Measurements from ENCODE around the gene COLGALT1.
A peak's percentile ranks its signal among the peaks of the same experiment; 100 is the strongest.
"Not testable (repeated sequence)": the region's sequence is repeated elsewhere in the genome, so short reads cannot be mapped to it uniquely, and the experiment has no call there.

Gene COLGALT1

DNA sequence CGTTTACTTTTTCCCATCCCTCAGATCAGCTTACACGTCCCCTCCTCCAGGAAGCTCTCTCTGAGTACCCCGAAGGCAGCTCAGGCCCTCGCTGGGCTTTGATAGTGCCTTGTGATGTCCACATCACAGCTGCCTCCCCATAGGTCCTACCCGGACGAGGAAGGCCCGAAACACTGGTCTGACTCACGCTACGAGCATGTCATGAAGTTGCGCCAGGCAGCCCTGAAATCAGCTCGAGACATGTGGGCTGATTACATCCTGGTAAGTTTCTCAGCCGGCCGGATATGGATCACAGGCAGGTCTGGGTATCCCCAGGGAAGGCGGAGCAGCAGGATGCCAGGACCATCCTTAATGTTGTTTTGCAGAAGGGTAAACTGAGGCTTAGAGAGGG lies 4.8 kb downstream of the COLGALT1 start:
- no peak for DNase-seq (ENCODE audit: low spot score)

DNA sequence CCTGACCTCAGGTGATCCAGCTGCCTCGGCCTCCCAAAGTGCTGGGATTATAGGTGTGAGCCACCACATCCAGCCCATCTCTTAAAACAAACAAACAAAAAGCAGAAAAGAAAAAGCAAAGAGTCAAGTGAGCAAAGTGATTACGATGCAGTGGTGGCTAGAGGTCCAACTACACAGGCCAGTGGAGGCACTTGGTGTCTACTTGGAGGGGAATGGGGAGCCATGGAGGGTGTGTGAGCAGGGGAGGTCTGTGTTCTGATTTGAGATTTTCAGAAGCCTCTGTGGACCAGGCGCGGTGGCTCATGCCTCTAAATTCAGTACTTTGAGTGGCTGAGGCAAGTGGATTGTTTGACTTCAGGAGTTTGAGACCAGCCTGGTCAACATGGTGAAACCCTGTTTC lies 6.6 kb downstream of the COLGALT1 start:
- no peak for DNase-seq (ENCODE audit: low spot score)

DNA sequence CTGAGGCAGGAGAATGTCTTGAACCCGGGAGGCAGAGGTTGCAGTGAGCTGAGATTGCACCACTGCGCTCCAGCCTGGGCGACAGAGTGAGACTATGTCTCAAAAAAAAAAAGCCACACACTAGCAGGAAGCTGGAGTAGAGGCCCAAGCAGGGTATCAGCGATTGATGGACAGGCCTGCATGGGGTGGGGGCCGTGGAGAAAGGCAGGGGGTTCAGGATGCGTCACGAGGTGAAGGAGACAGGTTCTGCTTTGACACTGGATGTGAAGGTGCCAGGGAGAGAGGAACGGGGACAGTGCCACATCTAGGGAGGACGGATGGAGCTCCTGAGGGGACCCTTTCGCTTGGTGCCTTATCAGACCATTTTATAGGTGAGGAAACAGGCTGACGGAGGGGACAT lies 7.1 kb downstream of the COLGALT1 start:
- DNase-seq (ENCODE audit: low spot score) = no peak

GRCh38 chr19:17564781-17565180 lies 9.3 kb downstream of the COLGALT1 start:
- no peak for DNase-seq (ENCODE audit: low spot score)

DNA sequence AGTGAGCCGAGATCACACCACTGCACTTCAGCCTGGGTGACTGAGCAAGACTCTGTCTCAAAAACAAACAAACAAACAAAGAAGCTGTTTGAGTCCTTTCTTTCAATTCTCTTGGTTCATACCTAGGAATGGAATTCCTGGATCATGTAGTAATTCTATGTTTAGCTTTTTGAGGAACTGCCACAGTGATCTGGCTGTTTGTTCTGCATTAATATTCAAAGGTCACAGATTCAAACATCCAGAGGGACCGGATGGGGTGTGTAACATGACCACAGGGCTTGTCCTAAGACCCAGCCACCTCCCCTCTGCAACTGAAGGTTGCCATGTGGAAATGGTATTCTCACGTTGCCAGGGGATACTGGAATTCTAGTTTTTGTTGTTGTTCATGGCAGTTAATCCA lies 10.2 kb downstream of the COLGALT1 start:
- no peak for DNase-seq (ENCODE audit: low spot score)

DNA sequence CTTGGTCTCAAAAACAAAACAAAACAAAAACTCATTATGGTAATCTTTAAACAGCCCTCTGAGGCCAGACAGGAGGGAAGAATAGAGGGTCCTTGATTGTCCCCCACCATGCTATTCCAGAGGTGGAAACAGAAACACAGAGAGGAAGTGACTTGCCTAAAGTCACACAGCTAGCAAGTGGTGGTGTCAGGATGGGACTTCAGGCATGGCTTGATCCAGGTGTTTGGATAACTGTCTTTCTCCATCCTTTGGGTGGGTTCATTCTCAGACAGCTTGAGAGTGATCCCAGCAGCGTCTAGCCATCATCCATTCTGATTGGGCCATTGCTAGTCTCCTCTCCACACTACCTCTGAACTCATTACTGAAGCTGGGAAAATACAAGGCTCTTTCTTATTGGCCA lies 12.5 kb downstream of the COLGALT1 start:
- no peak for DNase-seq (ENCODE audit: low spot score)

GRCh38 chr19:17570291-17570690 lies 14.8 kb downstream of the COLGALT1 start:
- not testable (repeated sequence) for DNase-seq (ENCODE audit: low spot score)

- no peak for DNase-seq (ENCODE audit: low spot score)
Measured at GRCh38 chr19:17570791-17571190, 15.3 kb downstream of the COLGALT1 start.

- DNase-seq (ENCODE audit: low spot score) = no peak
Measured at GRCh38 chr19:17572638-17573037, 17.2 kb downstream of the COLGALT1 start.

- no peak for DNase-seq (ENCODE audit: low spot score)
Measured at GRCh38 chr19:17575871-17576757, 20.7 kb downstream of the COLGALT1 start.

DNA sequence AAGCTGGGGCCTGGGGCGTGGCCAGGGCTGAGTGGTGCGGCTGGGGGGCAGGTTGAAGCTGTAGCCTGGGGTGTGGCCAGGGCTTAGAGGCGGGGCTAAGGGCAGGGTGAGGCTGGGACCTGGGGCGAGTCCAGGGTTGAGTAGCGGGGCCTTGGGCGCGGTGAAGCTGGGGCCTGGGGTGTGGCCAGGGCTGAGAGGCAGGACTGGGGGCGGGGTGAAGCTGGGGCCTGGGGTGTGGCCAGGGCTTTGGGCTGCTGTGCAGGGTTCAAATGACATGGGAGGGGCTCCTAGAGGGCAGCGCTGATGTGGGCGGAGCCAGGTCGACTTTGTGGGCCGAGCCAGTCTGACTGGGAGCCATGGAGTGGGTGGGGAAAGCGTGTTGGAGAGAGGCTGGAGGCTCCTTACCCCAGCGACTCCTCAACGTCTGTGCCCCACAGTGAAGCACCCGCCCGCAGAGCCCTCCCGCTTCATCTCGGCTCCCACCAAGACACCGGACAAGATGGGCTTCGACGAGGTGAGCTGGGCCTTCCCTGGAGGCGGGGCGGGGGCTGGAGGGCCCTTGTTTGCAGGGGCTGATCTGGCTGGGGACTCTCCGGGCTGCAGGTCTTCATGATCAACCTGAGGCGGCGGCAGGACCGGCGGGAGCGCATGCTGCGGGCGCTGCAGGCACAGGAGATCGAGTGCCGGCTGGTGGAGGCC lies 21.5 kb downstream of the COLGALT1 start:
- DNase-seq (ENCODE audit: low spot score) = peak; percentile 18

GRCh38 chr19:17577457-17578097 lies 22.1 kb downstream of the COLGALT1 start:
- DNase-seq (ENCODE audit: low spot score) = no peak

- DNase-seq (ENCODE audit: low spot score) = peak; percentile 12
Measured at GRCh38 chr19:17579661-17580244, 24.3 kb downstream of the COLGALT1 start.

GRCh38 chr19:17580470-17581144 lies 25.2 kb downstream of the COLGALT1 start:
- DNase-seq (ENCODE audit: low spot score) = no peak

DNA sequence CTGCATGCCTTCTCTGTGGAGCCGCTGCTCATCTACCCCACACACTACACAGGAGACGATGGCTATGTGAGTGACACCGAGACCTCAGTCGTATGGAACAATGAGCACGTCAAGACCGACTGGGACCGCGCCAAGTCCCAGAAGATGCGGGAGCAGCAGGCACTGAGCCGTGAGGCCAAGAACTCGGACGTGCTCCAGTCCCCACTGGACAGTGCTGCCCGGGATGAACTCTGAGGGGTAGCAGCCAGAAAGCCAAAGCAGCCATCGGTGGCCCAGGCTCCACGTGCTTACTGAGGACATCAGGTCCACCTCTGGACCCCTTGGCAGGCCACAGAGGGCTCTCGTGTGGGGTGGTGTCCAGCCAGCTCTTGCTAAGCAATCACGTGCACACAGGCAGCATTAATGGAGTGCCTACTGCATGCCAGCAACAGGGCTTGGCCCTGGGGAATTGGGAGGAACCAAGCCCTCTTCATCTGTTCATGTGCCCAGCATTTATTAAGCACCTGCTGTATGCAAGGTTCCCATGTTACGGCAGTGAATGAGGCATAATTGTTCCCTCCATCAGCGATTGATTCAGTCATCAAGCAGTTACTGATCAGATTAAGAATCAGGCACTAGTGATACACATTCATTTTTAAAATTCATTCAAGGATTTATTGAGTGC lies 25.9 kb downstream of the COLGALT1 start:
- no peak for DNase-seq (ENCODE audit: low spot score)

- no peak for DNase-seq (ENCODE audit: low spot score)
Measured at GRCh38 chr19:17582613-17583012, 27.2 kb downstream of the COLGALT1 start.

DNA sequence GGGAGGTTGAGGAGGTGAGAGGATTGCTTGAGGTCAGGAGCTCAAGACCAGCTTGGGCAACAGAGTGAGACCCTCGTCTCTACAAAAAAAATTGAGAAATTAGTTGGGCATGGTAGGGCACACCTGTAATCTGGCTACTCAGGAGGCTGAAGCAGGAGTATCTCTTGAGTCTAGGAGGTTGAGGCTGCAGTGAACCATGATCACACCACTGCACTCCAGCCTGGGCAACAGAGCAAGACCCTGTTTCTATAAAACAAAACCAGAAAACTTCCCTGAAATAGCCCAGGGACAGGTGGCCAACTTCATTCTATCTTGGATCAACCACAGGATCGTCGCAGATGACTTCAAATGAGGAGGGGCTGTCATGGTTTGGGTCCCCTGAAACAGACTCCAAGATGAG lies 28.7 kb downstream of the COLGALT1 start:
- DNase-seq (ENCODE audit: low spot score) = no peak

GRCh38 chr19:17585395-17585794 lies 29.9 kb downstream of the COLGALT1 start:
- not testable (repeated sequence) for DNase-seq (ENCODE audit: low spot score)

DNA sequence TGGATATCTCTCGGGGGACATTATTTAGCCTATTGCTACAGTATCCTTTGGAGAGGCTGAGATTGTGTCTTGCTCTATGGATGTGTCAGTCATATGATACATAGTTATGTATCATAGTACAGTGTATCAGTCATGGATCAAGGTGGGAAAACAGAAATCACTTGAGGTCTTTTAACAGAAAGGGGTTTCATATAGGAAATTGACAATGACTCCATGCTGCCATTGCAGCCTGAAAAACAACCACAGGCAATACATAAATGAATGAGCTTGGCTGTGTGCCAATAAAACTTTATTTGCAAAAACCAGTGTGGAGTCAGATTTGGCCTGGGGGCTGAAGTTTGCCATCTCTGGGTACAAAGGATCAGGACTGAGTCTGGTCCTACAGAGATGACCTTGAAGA lies 35.4 kb downstream of the COLGALT1 start:
- peak; percentile 37 for DNase-seq (ENCODE audit: low spot score)

- DNase-seq (ENCODE audit: low spot score) = not testable (repeated sequence)
Measured at GRCh38 chr19:17594296-17594695, 38.8 kb downstream of the COLGALT1 start.

DNA sequence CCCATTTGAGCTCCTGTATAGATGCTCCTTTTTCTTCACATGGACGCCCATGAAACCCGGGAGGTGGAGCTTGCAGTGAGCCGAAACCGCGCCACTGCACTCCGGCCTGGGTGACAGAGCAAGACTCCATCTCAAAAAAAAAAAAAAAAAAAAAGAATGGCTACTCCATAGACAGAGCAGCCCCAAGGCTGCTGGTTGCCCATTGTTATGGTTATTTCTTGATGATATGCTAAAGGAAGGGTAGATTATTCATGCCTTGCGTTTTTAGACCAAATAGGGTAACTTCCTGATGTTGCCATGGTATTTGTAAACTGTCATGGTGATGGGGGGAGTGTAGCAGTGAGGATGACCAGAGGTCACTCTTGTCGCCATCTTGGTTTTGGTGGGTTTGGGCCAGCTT lies 42.6 kb downstream of the COLGALT1 start:
- DNase-seq (ENCODE audit: low spot score) = not testable (repeated sequence)
